Cortex of kidney (tissue), 1 donor: Measurements from ENCODE around the gene PTCH1.

ENCODE experiments used
- DNase-seq: peaks from one replicate; lab custom pipeline; 2025; lab: John Stamatoyannopoulos, UW

PTCH1 gene

DNA sequence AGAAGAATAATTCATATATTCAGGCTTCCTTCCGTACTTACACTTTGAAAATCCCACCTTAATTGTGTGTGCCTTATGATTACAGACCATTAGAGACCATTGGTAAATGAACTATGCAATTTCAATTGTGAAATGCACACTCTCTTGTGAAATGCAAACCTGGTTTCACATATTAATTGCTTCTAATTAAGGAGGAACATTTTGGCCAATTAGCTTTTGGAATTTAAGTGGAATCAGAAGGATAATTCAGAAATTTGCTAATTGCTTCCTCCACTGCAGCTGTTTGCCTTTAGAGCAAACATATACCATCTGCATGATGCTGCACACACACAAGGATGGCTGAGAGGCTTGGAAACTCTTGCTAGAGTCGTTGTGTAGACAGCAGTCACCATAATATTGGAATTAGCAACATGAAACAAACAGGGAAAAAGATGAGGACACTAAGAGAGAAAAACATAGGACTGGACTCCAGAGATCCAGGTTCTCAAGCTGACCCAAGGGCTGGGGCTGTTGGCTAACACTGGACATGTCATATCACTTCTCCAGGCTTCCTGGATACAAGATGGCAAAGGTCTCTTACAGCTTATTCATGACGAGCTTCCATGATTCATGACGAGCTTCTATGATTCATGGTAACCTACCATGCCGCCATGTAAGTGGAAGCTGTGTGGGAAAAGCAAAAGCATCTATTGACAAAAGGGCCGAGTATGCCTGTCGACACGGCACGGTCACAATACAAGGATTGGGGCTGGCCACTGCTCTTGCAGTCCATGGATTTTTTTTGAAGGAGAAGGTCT is 78.0 kb downstream of the PTCH1 start:
- DNase-seq = no peak

DNA sequence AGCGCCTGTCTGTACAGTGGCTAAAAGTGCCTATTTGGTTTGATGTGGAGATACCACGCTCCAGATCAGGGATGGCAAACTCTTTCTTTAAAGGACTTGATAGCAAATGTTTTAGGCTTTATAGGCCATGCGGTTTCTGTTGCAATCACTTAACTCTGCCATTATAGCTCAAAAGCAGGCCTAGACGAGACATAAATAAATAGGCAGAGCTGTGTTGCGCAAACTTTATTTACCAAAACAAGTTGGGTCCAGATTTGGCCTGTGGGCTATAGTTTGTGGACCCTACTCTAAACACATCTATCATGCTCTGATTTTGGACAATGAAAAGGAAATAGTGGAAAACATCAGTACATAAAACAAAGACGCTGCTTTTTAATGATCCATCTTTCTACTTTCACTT is 79.2 kb downstream of the PTCH1 start:
- no peak for DNase-seq

DNA sequence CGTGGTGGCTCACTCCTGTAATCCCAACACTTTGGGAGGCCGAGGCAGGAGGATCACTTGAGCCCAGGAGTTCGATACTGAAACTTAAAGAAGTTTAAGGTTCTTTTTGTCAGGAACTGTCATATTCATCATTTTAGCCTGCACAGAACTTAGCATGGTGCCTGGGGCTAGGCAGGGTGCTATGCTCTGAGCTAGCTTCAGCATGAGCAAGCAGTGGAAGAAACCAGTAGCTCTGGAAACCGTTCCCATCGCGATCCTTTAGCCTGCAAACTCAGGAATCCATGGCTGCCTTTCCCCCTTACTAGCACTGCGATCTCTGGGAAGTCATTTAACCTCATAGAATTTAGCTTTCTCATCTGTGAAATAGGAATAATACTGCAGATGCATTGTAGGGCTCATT is 80.4 kb downstream of the PTCH1 start:
- no peak for DNase-seq

GRCh38 chr9:95435074-95435728 is 81.6 kb downstream of the PTCH1 start:
- DNase-seq = no peak

- DNase-seq = no peak
Measured at GRCh38 chr9:95434116-95435073, 82.4 kb downstream of the PTCH1 start.

GRCh38 chr9:95433096-95433819 is 83.5 kb downstream of the PTCH1 start:
- no peak for DNase-seq

- DNase-seq = no peak
Measured at GRCh38 chr9:95431286-95431685, 85.5 kb downstream of the PTCH1 start.

DNA sequence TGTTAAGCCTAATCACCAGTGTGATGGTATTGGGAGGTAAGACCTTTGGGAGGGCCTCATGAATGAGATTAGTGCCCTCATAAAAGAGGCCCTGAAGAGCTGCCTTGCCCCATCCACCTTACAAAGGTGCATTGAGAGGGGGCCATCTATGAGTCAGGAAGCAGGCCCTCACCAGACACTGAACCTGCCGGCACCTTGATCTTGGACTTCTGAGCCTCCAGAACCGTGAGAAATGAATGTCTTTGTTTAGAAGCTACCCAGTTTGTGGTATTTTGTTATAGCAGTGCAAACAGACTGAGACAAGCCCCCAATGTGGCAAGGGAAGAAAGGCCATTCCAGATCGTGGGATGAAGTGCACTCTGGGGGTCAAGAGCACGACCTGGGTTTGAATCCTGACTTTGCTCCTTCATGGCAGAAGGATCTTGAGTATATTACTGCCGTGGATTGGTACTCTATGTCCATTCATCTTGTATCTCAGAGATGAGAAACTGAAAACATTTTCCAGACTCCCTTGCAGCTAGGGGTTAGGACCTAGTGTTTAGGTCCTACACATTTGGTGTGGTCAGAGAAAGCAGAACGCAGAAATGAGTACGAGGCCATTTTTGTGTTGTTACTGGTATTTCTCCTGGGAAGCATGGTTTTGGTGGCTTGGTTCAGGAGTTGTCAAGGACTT is 86.7 kb downstream of the PTCH1 start:
- no peak for DNase-seq

DNA sequence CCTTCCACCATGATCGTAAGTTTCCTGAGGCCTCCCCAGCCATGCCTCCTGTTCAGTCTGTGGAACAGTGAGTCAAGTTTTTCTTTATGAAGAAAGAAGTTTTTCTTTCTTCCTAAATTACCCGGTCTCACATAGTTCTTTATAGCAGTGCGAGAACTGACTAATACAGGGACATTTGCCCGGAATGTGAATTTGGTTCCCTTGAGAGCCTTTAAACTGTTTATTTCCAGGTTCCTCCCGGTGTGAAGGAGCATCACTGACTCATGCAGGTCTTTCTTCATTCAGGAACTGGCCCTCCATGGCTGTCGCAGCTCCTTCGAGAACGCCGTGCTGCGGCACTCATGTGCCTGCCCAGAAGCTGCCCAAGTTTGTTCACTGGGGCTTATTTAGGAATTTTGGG is 87.7 kb downstream of the PTCH1 start:
- DNase-seq = no peak

GRCh38 chr9:95425910-95426551 is 90.7 kb downstream of the PTCH1 start:
- no peak for DNase-seq

DNA sequence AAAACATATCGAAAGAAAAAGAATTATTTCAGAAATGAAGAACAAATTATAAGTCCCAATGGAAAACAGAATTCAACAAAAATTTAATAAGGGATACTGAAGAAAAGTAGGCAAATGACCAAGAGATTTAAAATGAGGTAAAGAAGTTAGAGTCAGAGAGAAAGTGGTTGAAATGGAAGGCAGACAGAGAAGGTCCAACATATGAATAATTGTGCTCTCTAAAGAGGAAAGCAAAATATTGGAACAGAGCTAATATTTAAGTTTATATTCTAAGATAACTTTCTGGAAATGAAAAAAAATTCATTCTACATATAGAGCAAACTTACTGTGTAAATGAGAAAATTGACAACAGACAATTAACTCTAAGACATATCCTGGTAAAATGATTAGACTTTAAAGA is 94.1 kb downstream of the PTCH1 start:
- no peak for DNase-seq

DNA sequence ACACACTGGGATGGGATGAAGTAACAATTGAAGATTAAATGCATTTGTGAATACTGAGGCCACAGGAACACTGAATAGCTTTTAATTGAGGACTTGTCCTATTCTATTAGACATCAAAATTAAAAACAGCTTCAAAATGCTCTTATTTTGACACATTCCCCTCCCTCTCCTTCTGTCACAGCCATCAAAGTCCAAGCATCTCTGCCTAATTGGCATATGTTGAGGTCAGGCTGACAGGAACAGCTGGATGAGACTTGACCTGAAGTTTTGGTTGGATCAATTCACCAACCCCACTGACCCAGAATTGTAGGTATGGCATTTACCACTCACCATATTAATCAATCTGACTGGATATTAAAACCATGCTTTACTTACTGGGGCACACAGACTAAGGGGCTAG is 96.3 kb downstream of the PTCH1 start:
- DNase-seq = no peak

DNA sequence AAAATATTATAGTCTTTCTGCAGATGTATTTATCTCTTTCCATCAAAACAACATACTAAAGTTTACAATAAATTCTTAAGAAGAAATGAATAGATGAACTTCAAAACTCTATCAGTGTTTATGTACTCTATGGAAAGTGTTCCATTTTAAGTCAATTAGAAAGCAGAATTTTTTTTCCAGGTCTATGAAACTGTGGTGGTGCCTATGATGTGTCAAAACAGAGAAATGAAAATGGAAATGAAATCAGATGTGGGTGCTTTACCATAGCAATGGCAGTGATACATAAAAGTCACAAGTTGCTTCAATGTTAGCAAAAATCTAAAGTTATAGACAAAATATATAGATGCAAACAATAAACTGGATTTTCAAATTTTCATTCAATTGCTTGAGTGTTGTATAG is 97.3 kb downstream of the PTCH1 start:
- no peak for DNase-seq

- no peak for DNase-seq
Measured at GRCh38 chr9:95415158-95415557, 101.6 kb downstream of the PTCH1 start.

GRCh38 chr9:95413793-95414192 is 103.0 kb downstream of the PTCH1 start:
- no peak for DNase-seq

GRCh38 chr9:95411054-95411892 is 105.5 kb downstream of the PTCH1 start:
- DNase-seq = no peak

GRCh38 chr9:95409650-95410426 is 106.9 kb downstream of the PTCH1 start:
- DNase-seq = no peak

- DNase-seq = no peak
Measured at GRCh38 chr9:95407524-95407923, 109.2 kb downstream of the PTCH1 start.

GRCh38 chr9:95406121-95406520 is 110.7 kb downstream of the PTCH1 start:
- no peak for DNase-seq
